Mesodermal cell (in vitro differentiated cells): ENCODE data around the gene MROH2A.

Experiments
- H3K27ac ChIP-seq: 2 replicates; pipeline ENCODE4 v1.7.0; 2013; ENCODE audit warnings: mild to moderate bottlenecking, low read depth, low read length, moderate library complexity; ENCODE audit not compliant: severe bottlenecking
- H3K36me3 ChIP-seq: 2 replicates; pipeline ENCODE4 v1.7.1; 2013; ENCODE audit warnings: mild to moderate bottlenecking, low read length, moderate library complexity; ENCODE audit not compliant: control insufficient read depth, insufficient read depth
- H3K4me1 ChIP-seq: one replicate; pipeline ENCODE4 v1.7.1; 2013; ENCODE audit warnings: mild to moderate bottlenecking, low read length; ENCODE audit not compliant: insufficient read depth, control insufficient read depth, poor library complexity, severe bottlenecking
- H3K4me3 ChIP-seq: 2 replicates; pipeline ENCODE4 v1.7.0; 2013; ENCODE audit warnings: low read length, control low read depth, mild to moderate bottlenecking; ENCODE audit not compliant: insufficient read depth, poor library complexity, severe bottlenecking; ENCODE audit errors: extremely low read depth
- H3K9me3 ChIP-seq: 2 replicates; pipeline ENCODE4 v1.7.1; 2013; ENCODE audit warnings: mild to moderate bottlenecking, low read length, moderate library complexity; ENCODE audit not compliant: control insufficient read depth
- WGBS, 2 experiments: methylation state at CpG; one replicate each; pipeline ENCODE4 v1.1.5; 2013; ENCODE audit warnings: missing lambda C conversion rate in 2 of 2; ENCODE audit not compliant: insufficient coverage in 2 of 2; 5-methylcytosine and 5-hydroxymethylcytosine counted together

MROH2A gene

GRCh38 chr2:233813236-233814055 lies 35.3 kb downstream of the MROH2A start:
- no peaks in the 10 kb centered on the region for H3K9me3 ChIP-seq
- H3K27ac ChIP-seq: no peak overlapping the region
- H3K36me3 ChIP-seq: no peaks in the 10 kb centered on the region
- H3K4me1 ChIP-seq: no peaks in the 10 kb centered on the region
- 78 to 93% methylated on average over 2 of the region's 3 CpGs for WGBS, 2 experiments
- H3K4me3 ChIP-seq: no peak overlapping the region

GRCh38 chr2:233814056-233814835 lies 36.1 kb downstream of the MROH2A start:
- H3K4me3 ChIP-seq: no peak overlapping the region
- no peaks in the 10 kb centered on the region for H3K36me3 ChIP-seq
- H3K4me1 ChIP-seq: no peaks in the 10 kb centered on the region
- no peak overlapping the region for H3K27ac ChIP-seq
- 79 to 100% methylated on average over 1 to 2 of the region's 2 CpGs for WGBS, 2 experiments
- no peaks in the 10 kb centered on the region for H3K9me3 ChIP-seq

GRCh38 chr2:233815861-233816260 lies 37.7 kb downstream of the MROH2A start:
- Histone ChIP-seq H3K27ac (no peak overlapping the region), H3K9me3 (no peaks in the 10 kb centered on the region), H3K4me3 (no peak overlapping the region), H3K36me3 (no peaks in the 10 kb centered on the region), H3K4me1 (no peaks in the 10 kb centered on the region)
- WGBS, 2 experiments: 100% methylated on average over 1 of the region's 6 CpGs; no CpG with 5 or more reads in 1 of the 2 experiments

- no peak overlapping the region for H3K27ac ChIP-seq
- H3K4me3 ChIP-seq: no peak overlapping the region
- WGBS, 2 experiments: 86 to 88% methylated on average over 1 of the region's 2 CpGs
- no peaks in the 10 kb centered on the region for H3K36me3 ChIP-seq
- H3K9me3 ChIP-seq: no peaks in the 10 kb centered on the region
- no peaks in the 10 kb centered on the region for H3K4me1 ChIP-seq
These were observed 38.2 kb downstream of the MROH2A start for GRCh38 chr2:233816334-233816733.

GRCh38 chr2:233816771-233817170 lies 38.6 kb downstream of the MROH2A start:
- no peaks in the 10 kb centered on the region for H3K4me1 ChIP-seq
- no peak overlapping the region for H3K27ac ChIP-seq
- no peaks in the 10 kb centered on the region for H3K36me3 ChIP-seq
- H3K4me3 ChIP-seq: no peak overlapping the region
- H3K9me3 ChIP-seq: no peaks in the 10 kb centered on the region
- WGBS, 2 experiments: 100% methylated on average over 3 of the region's 4 CpGs; no CpG with 5 or more reads in 1 of the 2 experiments

- no peak overlapping the region for H3K27ac ChIP-seq
- H3K36me3 ChIP-seq: no peaks in the 10 kb centered on the region
- H3K9me3 ChIP-seq: no peaks in the 10 kb centered on the region
- H3K4me3 ChIP-seq: no peak overlapping the region
- no peaks in the 10 kb centered on the region for H3K4me1 ChIP-seq
- 83 to 90% methylated on average over 3 of the region's 3 CpGs for WGBS, 2 experiments
These were observed 39.3 kb downstream of the MROH2A start for GRCh38 chr2:233817361-233817911.

GRCh38 chr2:233817995-233818638 lies 40.0 kb downstream of the MROH2A start:
- no peaks in the 10 kb centered on the region for H3K9me3 ChIP-seq
- WGBS, 2 experiments: 90 to 91% methylated on average over 11 of the region's 11 CpGs
- no peak overlapping the region for H3K4me3 ChIP-seq
- no peaks in the 10 kb centered on the region for H3K36me3 ChIP-seq
- no peaks in the 10 kb centered on the region for H3K4me1 ChIP-seq
- no peak overlapping the region for H3K27ac ChIP-seq

GRCh38 chr2:233818639-233819621 lies 40.8 kb downstream of the MROH2A start:
- no peak overlapping the region for H3K27ac ChIP-seq
- no peaks in the 10 kb centered on the region for H3K4me1 ChIP-seq
- no peaks in the 10 kb centered on the region for H3K9me3 ChIP-seq
- no peak overlapping the region for H3K4me3 ChIP-seq
- no peaks in the 10 kb centered on the region for H3K36me3 ChIP-seq
- WGBS, 2 experiments: 77 to 81% methylated on average over 14 to 15 of the region's 17 CpGs

- Histone ChIP-seq H3K4me1 (no peaks in the 10 kb centered on the region), H3K9me3 (no peaks in the 10 kb centered on the region), H3K27ac (no peak overlapping the region), H3K36me3 (no peaks in the 10 kb centered on the region), H3K4me3 (no peak overlapping the region)
- WGBS, 2 experiments: 87 to 92% methylated on average over 15 to 16 of the region's 18 CpGs
These were observed 42.0 kb downstream of the MROH2A start for GRCh38 chr2:233819884-233820773.
